Endothelial cell of umbilical vein (primary cell): Measurements from ENCODE around the gene CCDC85C. TPM values are rescaled to one million over a fixed set of nuclear protein-coding genes. Genes with fewer than 3 reads are reported as not detected.

Experiments used
- BruUV-seq: library from RNA; stranded (reverse); fragments of 400-500 nt; replicated peaks from 2 replicates; lab custom pipeline; 2021; lab: Mats Ljungman, UMichigan
- CTCF ChIA-PET: fragments of 300-600, 350-600 bp; sonication (Branson Sonifier 250); formaldehyde crosslinking; loops from one replicate; lab custom pipeline; 2021; ENCODE audit warnings: antibody characterized with exemption, inconsistent platforms; lab: Charles Lee
- POLR2A ChIA-PET: fragments of 300-600, 350-600 bp; sonication (Branson Sonifier 250); formaldehyde crosslinking; loops from one replicate; lab custom pipeline; 2021; ENCODE audit warnings: antibody characterized with exemption, inconsistent platforms; lab: Charles Lee
- DNase-seq: peaks from one replicate; pipeline ENCODE4 v3.0.0-alpha.2; 2011; ENCODE audit warnings: low read depth, low spot score
- FAIRE-seq: peaks from 2 replicates; lab custom pipeline; 2011; peaks lifted over from hg19 to GRCh38; lab: Jason Lieb, UNC
- H2AFZ ChIP-seq: 2 replicates; pipeline ENCODE4 v1.6.0; 2012; ENCODE audit warnings: low read depth, low read length, control low read depth, inconsistent platforms
- H3K27ac ChIP-seq: 2 replicates; pipeline ENCODE4 v1.5.1; 2011; ENCODE audit warnings: low read depth, mild to moderate bottlenecking, control low read depth, low read length, moderate library complexity; ENCODE audit not compliant: insufficient read depth
- H3K27me3 ChIP-seq, 2 experiments: 2 replicates each; pipeline versions ENCODE4 v1.6.0 to v1.6.1; 2011; ENCODE audit warnings: low read length in 2 of 2, mixed read lengths in 1 of 2; ENCODE audit not compliant: control insufficient read depth in 2 of 2, insufficient read depth in 2 of 2
- H3K36me3 ChIP-seq, 2 experiments: 2 replicates in 1 of 2; 3 replicates in 1 of 2; pipeline ENCODE4 v1.5.1; 2011; ENCODE audit warnings: low read length in 2 of 2, mild to moderate bottlenecking in 1 of 2, moderate library complexity in 1 of 2; ENCODE audit not compliant: control insufficient read depth in 2 of 2, insufficient read depth in 2 of 2; ENCODE audit errors: extremely low read depth in 1 of 2
- H3K4me1 ChIP-seq: 3 replicates; pipeline ENCODE4 v1.5.1; 2011; ENCODE audit warnings: mild to moderate bottlenecking, low read length; ENCODE audit not compliant: control insufficient read depth, insufficient read depth; ENCODE audit errors: extremely low read depth
- H3K4me2 ChIP-seq: 2 replicates; pipeline ENCODE4 v1.6.1; 2011; ENCODE audit warnings: low read length, control low read depth, mixed read lengths; ENCODE audit not compliant: insufficient read depth
- H3K4me3 ChIP-seq, 3 experiments: fragments of 200-600 bp in 1 of 3; sonication (generic), shearing (Covaris generic) in 1 of 3; replicated peaks in 1 of 3; 2 replicates each; pipeline ENCODE4 v1.5.1; 2011 to 2016; ENCODE audit warnings: control low read depth in 3 of 3, low read length in 3 of 3, mild to moderate bottlenecking in 2 of 3, inconsistent platforms in 1 of 3, low read depth in 1 of 3, moderate library complexity in 1 of 3; ENCODE audit not compliant: insufficient read depth in 1 of 3
- H3K79me2 ChIP-seq: 2 replicates; pipeline ENCODE4 v1.6.0; 2012; ENCODE audit warnings: low read length, inconsistent platforms; ENCODE audit not compliant: control insufficient read depth, insufficient read depth
- H3K9ac ChIP-seq: replicated peaks from 2 replicates; pipeline ENCODE3; 2011; ENCODE audit warnings: low read length, control low read depth; ENCODE audit not compliant: insufficient read depth; ENCODE audit errors: extremely low read depth
- H3K9me1 ChIP-seq: replicated peaks from 3 replicates; pipeline ENCODE4 v1.6.0; 2011; ENCODE audit warnings: mild to moderate bottlenecking, low read length; ENCODE audit not compliant: control insufficient read depth, insufficient read depth; ENCODE audit errors: extremely low read depth
- H3K9me3 ChIP-seq: replicated peaks from 2 replicates; pipeline ENCODE4 v1.5.1; 2012; ENCODE audit warnings: low read length, inconsistent platforms; ENCODE audit not compliant: control insufficient read depth, insufficient read depth
- H4K20me1 ChIP-seq: replicated peaks from 2 replicates; pipeline ENCODE3; 2011; ENCODE audit warnings: mild to moderate bottlenecking, low read length; ENCODE audit not compliant: control insufficient read depth, insufficient read depth; ENCODE audit errors: extremely low read depth
- CTCF ChIP-seq, 2 donors: IDR thresholded peaks; 1 replicate in 1 of 2; 2 replicates in 1 of 2; pipeline ENCODE4 v1.5.1; 2011; ENCODE audit warnings: low read length in 2 of 2, mild to moderate bottlenecking in 2 of 2, moderate library complexity in 2 of 2, control low read depth in 1 of 2, inconsistent platforms in 1 of 2, low read depth in 1 of 2; ENCODE audit not compliant: insufficient read depth in 1 of 2; ENCODE audit errors: extremely low read depth in 1 of 2
- EZH2 ChIP-seq: IDR thresholded peaks from 2 replicates; pipeline ENCODE4 v1.6.1; 2012; ENCODE audit warnings: borderline replicate concordance, low read depth, mild to moderate bottlenecking, moderate library complexity, low read length, inconsistent platforms; ENCODE audit not compliant: severe bottlenecking
- FOS ChIP-seq: IDR thresholded peaks from 2 replicates; pipeline ENCODE4 v1.6.1; 2011; ENCODE audit warnings: mild to moderate bottlenecking, low read length, moderate library complexity, borderline replicate concordance; ENCODE audit not compliant: insufficient read depth
- GATA2 ChIP-seq: IDR thresholded peaks from 2 replicates; pipeline ENCODE4 v1.7.0; 2011; ENCODE audit warnings: low read depth, mild to moderate bottlenecking, moderate library complexity, mixed read lengths, low read length; ENCODE audit not compliant: insufficient read length, insufficient read depth
- JUN ChIP-seq: IDR thresholded peaks from 2 replicates; pipeline ENCODE4 v1.6.1; 2011; ENCODE audit warnings: borderline replicate concordance, low read depth; ENCODE audit not compliant: insufficient read length, insufficient read depth
- MAX ChIP-seq: IDR thresholded peaks from 2 replicates; pipeline ENCODE4 v1.6.1; 2011; ENCODE audit not compliant: insufficient read depth, insufficient read length
- MYC ChIP-seq: IDR thresholded peaks from one replicate; pipeline ENCODE4 v1.6.1; 2011; ENCODE audit warnings: mild to moderate bottlenecking, low read depth, low read length
- POLR2A ChIP-seq: IDR thresholded peaks from 2 replicates; pipeline ENCODE4 v1.6.1; 2012; ENCODE audit warnings: low read depth, mild to moderate bottlenecking, control low read depth, low read length
- POLR2AphosphoS5 ChIP-seq: IDR thresholded peaks from 2 replicates; pipeline ENCODE4 v1.6.1; 2012; ENCODE audit warnings: low read depth, mild to moderate bottlenecking, control low read depth, low read length, moderate library complexity; ENCODE audit not compliant: insufficient read depth
- dilution Hi-C: fragments of 300-500 bp; cut with MboI; formaldehyde crosslinking; loops from one replicate; pipeline ENCODE4 v1.15.0; 2019; ENCODE audit warnings: low sequenced_read_pairs; ENCODE audit not compliant: extremely low pct_ligation_motif_present
- intact Hi-C: fragments of 100-400 bp; cut with micrococcal nuclease; formaldehyde crosslinking; loops from one replicate; pipeline ENCODE4 v1.10.0; 2022
- polyA plus RNA-seq, 4 experiments: library from polyadenylated mRNA; depleted of rRNA in 3 of 4; stranded (reverse) in 3 of 4; unstranded in 1 of 4; fragments of >200 nt; gene quantifications; 2 replicates each; pipeline versions ENCODE4 v1.2.1 to v1.2.3, GENCODE V29; 2011 to 2012; ENCODE audit warnings: missing spikeins in 1 of 4
- total RNA-seq: library from RNA; stranded (reverse); gene quantifications from 2 replicates; pipeline ENCODE4 v1.2.3, GENCODE V29; 2021

The CCDC85C gene
- total and polyA plus RNA-seq, 2 donors (not counting 3 experiments of a cell fraction or from before 2014, with no cell fraction given) = 7.5 to 17.8 TPM

GRCh38 chr14:99516871-99517642 lies 87.0 kb downstream of the CCDC85C start:
- intact Hi-C loops = no loop called here
- no peak overlapping the region for H2AFZ ChIP-seq
- H3K36me3 ChIP-seq = peaks cover 0 to 11% of the 10 kb centered on the region in 2 experiments
- DNase-seq (no peak), FAIRE-seq (no peak)
- no peaks in the 10 kb centered on the region for H3K27me3 ChIP-seq
- no peaks in the 10 kb centered on the region for H3K9me1 ChIP-seq
- H3K4me3 ChIP-seq = no peak overlapping the region
- no peaks in the 10 kb centered on the region for H3K9me3 ChIP-seq
- ChIA-PET CTCF (interaction anchor here (0.6 to 1.6 kb wide), 4 partner anchors 87 to 117 kb away, joined by 3 to 14 read pairs (median 4); partner anchors contain the start of gene CCDC85C), POLR2A (no interaction called here)
- no peaks in the 10 kb centered on the region for H3K4me1 ChIP-seq
- H4K20me1 ChIP-seq = no peaks in the 10 kb centered on the region
- no peak overlapping the region for H3K27ac ChIP-seq
- dilution Hi-C loops = no loop called here
- BruUV-seq = no TSS peak
- no peak overlapping the region for H3K4me2 ChIP-seq
- H3K79me2 ChIP-seq = no peaks in the 10 kb centered on the region
- TF ChIP-seq MAX (no peak), JUN (no peak), POLR2AphosphoS5 (no peak), CTCF (IDR thresholded peaks at IDR 0.05; ENCODE audit: extremely low read depth in 1 of 2, insufficient read depth in 1 of 2, low read depth in 1 of 2, low read length in 2 of 2) (no peak), FOS (no peak), MYC (no peak), POLR2A (no peak), GATA2 (no peak), EZH2 (no peak)
- no peak overlapping the region for H3K9ac ChIP-seq
